Calu3 (cell line): ENCODE data around the gene UBN2. TPM values are rescaled to one million over a fixed set of nuclear protein-coding genes. Genes with fewer than 3 reads are reported as not detected.
"Not testable (repeated sequence)": the region's sequence is repeated elsewhere in the genome, so short reads cannot be mapped to it uniquely, and the experiment has no call there.

Experiments
- BruUV-seq: library from RNA; stranded (reverse); fragments of 400-500 nt; replicated peaks from 2 replicates; lab custom pipeline; 2021; lab: Mats Ljungman, UMichigan
- CTCF ChIA-PET: fragments of 300-600 bp; sonication (Branson Sonifier 250); formaldehyde crosslinking; loops from one replicate; lab custom pipeline; 2022; ENCODE audit warnings: antibody characterized with exemption; lab: Charles Lee
- DNase-seq: peaks from one replicate; pipeline ENCODE4 v3.0.0; 2022
- H3K27ac Mint-ChIP-seq: one replicate; pipeline ENCODE4 v1.8.0; 2022; ENCODE audit warnings: mixed read lengths; ENCODE audit not compliant: unreplicated experiment
- H3K27me3 Mint-ChIP-seq: one replicate; pipeline ENCODE4 v1.8.0; 2022; ENCODE audit warnings: mixed read lengths; ENCODE audit not compliant: unreplicated experiment
- H3K36me3 Mint-ChIP-seq: one replicate; pipeline ENCODE4 v1.8.0; 2022; ENCODE audit warnings: mild to moderate bottlenecking, moderate library complexity, mixed read lengths; ENCODE audit not compliant: insufficient read depth, unreplicated experiment
- H3K4me1 Mint-ChIP-seq: one replicate; pipeline ENCODE4 v1.8.0; 2022; ENCODE audit warnings: mild to moderate bottlenecking, low read depth, mixed read lengths; ENCODE audit not compliant: unreplicated experiment
- H3K4me3 Mint-ChIP-seq: one replicate; pipeline ENCODE4 v1.8.0; 2022; ENCODE audit warnings: mild to moderate bottlenecking, low read depth, moderate library complexity, mixed read lengths; ENCODE audit not compliant: unreplicated experiment
- H3K9me3 Mint-ChIP-seq: one replicate; pipeline ENCODE4 v1.8.0; 2022; ENCODE audit warnings: low read depth, mixed read lengths; ENCODE audit not compliant: unreplicated experiment
- CTCF ChIP-seq: fragments of 200-600 bp; IDR thresholded peaks from one replicate; pipeline ENCODE4 v1.8.0; 2022; ENCODE audit warnings: antibody characterized with exemption; ENCODE audit not compliant: unreplicated experiment
- intact Hi-C: fragments of 100-400 bp; cut with micrococcal nuclease; formaldehyde crosslinking; loops from one replicate; pipeline ENCODE4 v1.10.0; 2022; ENCODE audit not compliant: unreplicated experiment
- total RNA-seq: library from RNA; stranded (reverse); gene quantifications from 2 replicates; pipeline ENCODE4 v1.2.3, GENCODE V29; 2022

UBN2 gene
- total RNA-seq, 1 experiment from 2014 or later = 19.2 TPM

GRCh38 chr7:139218173-139218572, 12.9 kb upstream of the UBN2 start:
- intact Hi-C loops = no loop called here
- TF ChIP-seq CTCF = no peak
- no peak for DNase-seq
- H3K4me3 Mint-ChIP-seq = no peak overlapping the region
- H3K4me1 Mint-ChIP-seq = no peaks in the 10 kb centered on the region
- no peaks in the 10 kb centered on the region for H3K36me3 Mint-ChIP-seq
- H3K9me3 Mint-ChIP-seq = no peaks in the 10 kb centered on the region
- H3K27me3 Mint-ChIP-seq = peaks cover 19% of the 10 kb centered on the region
- CTCF ChIA-PET = no interaction called here
- no peak overlapping the region for H3K27ac Mint-ChIP-seq
- no TSS peak for BruUV-seq

- no TSS peak for BruUV-seq
- CTCF ChIA-PET = no interaction called here
- DNase-seq = no peak
- H3K4me3 Mint-ChIP-seq = no peak overlapping the region
- intact Hi-C loops = no loop called here
- H3K36me3 Mint-ChIP-seq = no peaks in the 10 kb centered on the region
- H3K4me1 Mint-ChIP-seq = no peaks in the 10 kb centered on the region
- no peak for TF ChIP-seq CTCF
- H3K27me3 Mint-ChIP-seq = peaks cover 19% of the 10 kb centered on the region
- no peak overlapping the region for H3K27ac Mint-ChIP-seq
- no peaks in the 10 kb centered on the region for H3K9me3 Mint-ChIP-seq
These were observed 6.8 kb upstream of the UBN2 start for GRCh38 chr7:139224219-139224618.

GRCh38 chr7:139224836-139225235, 6.2 kb upstream of the UBN2 start:
- CTCF ChIA-PET, H3K4me1 Mint-ChIP-seq, H3K9me3 Mint-ChIP-seq, H3K4me3 Mint-ChIP-seq, DNase-seq, H3K36me3 Mint-ChIP-seq, BruUV-seq, intact Hi-C loops, H3K27ac Mint-ChIP-seq: not testable (repeated sequence)
- H3K27me3 Mint-ChIP-seq = peaks cover 13% of the 10 kb centered on the region

- H3K4me1 Mint-ChIP-seq, BruUV-seq, intact Hi-C loops: not testable (repeated sequence)
These were observed 5.5 kb upstream of the UBN2 start for GRCh38 chr7:139225286-139226157.

GRCh38 chr7:139226158-139226515, 4.9 kb upstream of the UBN2 start:
- intact Hi-C loops, CTCF ChIA-PET, H3K9me3 Mint-ChIP-seq, H3K27ac Mint-ChIP-seq, BruUV-seq, H3K4me1 Mint-ChIP-seq, DNase-seq, H3K4me3 Mint-ChIP-seq: not testable (repeated sequence)
- Mint-ChIP-seq H3K36me3 (peaks cover 14% of the 10 kb centered on the region), H3K27me3 (peaks cover 13% of the 10 kb centered on the region)

More at GRCh38 chr7:139225286-139226157, 5.5 kb upstream of the UBN2 start:
- CTCF ChIA-PET, H3K9me3 Mint-ChIP-seq, H3K36me3 Mint-ChIP-seq, H3K4me3 Mint-ChIP-seq, H3K27ac Mint-ChIP-seq, DNase-seq: not testable (repeated sequence)
- H3K27me3 Mint-ChIP-seq = peaks cover 13% of the 10 kb centered on the region

- H3K9me3 Mint-ChIP-seq, CTCF ChIA-PET, H3K27ac Mint-ChIP-seq, H3K4me1 Mint-ChIP-seq, DNase-seq, intact Hi-C loops, H3K4me3 Mint-ChIP-seq, BruUV-seq: not testable (repeated sequence)
- peaks cover 13% of the 10 kb centered on the region for H3K27me3 Mint-ChIP-seq
- peaks cover 20% of the 10 kb centered on the region for H3K36me3 Mint-ChIP-seq
These were observed 4.0 kb upstream of the UBN2 start for GRCh38 chr7:139226988-139227488.
